PC-3 (cell line): ENCODE results near the gene ZNF334. TPM values are rescaled to one million over a fixed set of nuclear protein-coding genes. Genes with fewer than 3 reads are reported as not detected.

Experiments
- ATAC-seq: fragments of 200-7000 bp; cut with Tn5 transposase; 2 replicates; pipeline ENCODE4 v1.9.1; 2020; ENCODE audit warnings: mild to moderate bottlenecking, moderate library complexity
- BruUV-seq: library from RNA; stranded (reverse); fragments of 400-500 nt; replicated peaks from 2 replicates; lab custom pipeline; 2021; lab: Mats Ljungman, UMichigan
- CTCF ChIA-PET: fragments of 300-600 bp; sonication (Branson Sonifier 250); formaldehyde crosslinking; loops from one replicate; lab custom pipeline; 2022; ENCODE audit warnings: antibody characterized with exemption; lab: Charles Lee
- POLR2A ChIA-PET: fragments of 300-600 bp; sonication (Branson Sonifier 250); formaldehyde crosslinking; loops from one replicate; lab custom pipeline; 2022; ENCODE audit warnings: antibody characterized with exemption; ENCODE audit not compliant: unreplicated experiment; lab: Charles Lee
- DNase-seq: peaks from one replicate; pipeline ENCODE4 v3.0.0-alpha.2; 2015
- H2AFZ ChIP-seq: fragments of 300-600 bp; sonication (generic); 2 replicates; pipeline ENCODE4 v1.6.0; 2016; ENCODE audit warnings: antibody characterized with exemption, low read length
- H3F3A ChIP-seq: fragments of 300-600 bp; sonication (generic); one replicate; pipeline ENCODE4 v1.6.0; 2017; ENCODE audit warnings: antibody characterized with exemption, low read length, control low read depth, mild to moderate bottlenecking; ENCODE audit not compliant: unreplicated experiment
- H3K27ac ChIP-seq: fragments of 300-600 bp; sonication (generic); 2 replicates; pipeline ENCODE4 v1.5.1; 2016; ENCODE audit warnings: mild to moderate bottlenecking, low read length
- H3K27me3 ChIP-seq: fragments of 300-600 bp; sonication (generic); 2 replicates; pipeline ENCODE4 v1.6.1; 2016; ENCODE audit warnings: low read length, mixed read lengths
- H3K36me3 ChIP-seq: fragments of 300-600 bp; sonication (generic); 2 replicates; pipeline ENCODE4 v1.6.1; 2016; ENCODE audit warnings: low read depth, mixed run types, low read length, mixed read lengths
- H3K4me1 ChIP-seq: fragments of 300-600 bp; sonication (generic); 2 replicates; pipeline ENCODE4 v1.5.1; 2016; ENCODE audit warnings: low read length; ENCODE audit not compliant: insufficient read depth
- H3K4me2 ChIP-seq: fragments of 300-600 bp; sonication (generic); 2 replicates; pipeline ENCODE4 v1.6.0; 2016; ENCODE audit warnings: low read length
- H3K4me3 ChIP-seq: fragments of 300-600 bp; sonication (generic); 2 replicates; pipeline ENCODE4 v1.5.1; 2016; ENCODE audit warnings: mild to moderate bottlenecking, low read length, mixed read lengths
- H3K79me2 ChIP-seq: fragments of 300-600 bp; sonication (generic); 2 replicates; pipeline ENCODE4 v1.6.1; 2017; ENCODE audit warnings: low read length, mixed read lengths
- H3K9ac ChIP-seq: fragments of 300-600 bp; sonication (generic); 2 replicates; pipeline ENCODE4 v1.6.0; 2016; ENCODE audit warnings: mild to moderate bottlenecking, low read length
- H3K9me2 ChIP-seq: fragments of 300-600 bp; sonication (generic); replicated peaks from 2 replicates; pipeline ENCODE4 v1.6.1; 2016; ENCODE audit warnings: mixed run types, low read length, mixed read lengths
- H3K9me3 ChIP-seq: fragments of 300-600 bp; sonication (generic); 2 replicates; pipeline ENCODE4 v1.6.1; 2016; ENCODE audit warnings: low read length, mixed read lengths
- H4K20me1 ChIP-seq: fragments of 300-600 bp; sonication (generic); 2 replicates; pipeline ENCODE4 v1.6.1; 2016; ENCODE audit warnings: low read length, mixed read lengths
- EZH2 ChIP-seq: fragments of 300-600 bp; sonication (generic); IDR thresholded peaks from one replicate; pipeline ENCODE4 v1.6.1; 2017; ENCODE audit warnings: antibody characterized with exemption, mild to moderate bottlenecking, low read length; ENCODE audit not compliant: unreplicated experiment
- EZH2phosphoT487 ChIP-seq: fragments of 300-600 bp; sonication (generic); IDR thresholded peaks from 2 replicates; pipeline ENCODE4 v1.6.1; 2018; ENCODE audit warnings: mild to moderate bottlenecking, antibody characterized with exemption, low read length, borderline replicate concordance
- intact Hi-C: fragments of 100-400 bp; cut with micrococcal nuclease; formaldehyde crosslinking; loops from 2 replicates; pipeline ENCODE4 v1.9.0; 2023
- total RNA-seq: library from RNA; depleted of rRNA; stranded (reverse); fragments of >200 nt; gene quantifications from 2 replicates; pipeline ENCODE4 v1.2.3, GENCODE V29; 2014
- TF ChIP-seq, protein P1 (sequence below): fragments of 300-600 bp; sonication (generic); conservative IDR thresholded peaks from 2 replicates; pipeline ENCODE4 v1.5.1; 2017; ENCODE audit warnings: antibody characterized with exemption, low read depth, mild to moderate bottlenecking, low read length

ZNF334 gene
- total RNA-seq, 1 experiment from 2014 or later = 0.58 TPM

- H3F3A ChIP-seq = no peaks in the 10 kb centered on the region
- no peaks in the 10 kb centered on the region for H3K36me3 ChIP-seq
- H3K4me2 ChIP-seq = no peak overlapping the region
- no peak overlapping the region for H3K27ac ChIP-seq
- ChIA-PET POLR2A (interaction anchor here (0.5 kb wide), 1 partner anchor 133 kb away, joined by 3 read pairs; no protein-coding TSS in a partner anchor), CTCF (no interaction called here)
- no peaks in the 10 kb centered on the region for H3K9me2 ChIP-seq
- no peak overlapping the region for H3K9ac ChIP-seq
- H3K79me2 ChIP-seq = no peaks in the 10 kb centered on the region
- no TSS peak for BruUV-seq
- ATAC-seq (no peak), DNase-seq (no peak)
- H3K4me3 ChIP-seq = no peak overlapping the region
- TF ChIP-seq EZH2phosphoT487 (no peak), EZH2 (no peak)
- TF ChIP-seq, protein P1, sequence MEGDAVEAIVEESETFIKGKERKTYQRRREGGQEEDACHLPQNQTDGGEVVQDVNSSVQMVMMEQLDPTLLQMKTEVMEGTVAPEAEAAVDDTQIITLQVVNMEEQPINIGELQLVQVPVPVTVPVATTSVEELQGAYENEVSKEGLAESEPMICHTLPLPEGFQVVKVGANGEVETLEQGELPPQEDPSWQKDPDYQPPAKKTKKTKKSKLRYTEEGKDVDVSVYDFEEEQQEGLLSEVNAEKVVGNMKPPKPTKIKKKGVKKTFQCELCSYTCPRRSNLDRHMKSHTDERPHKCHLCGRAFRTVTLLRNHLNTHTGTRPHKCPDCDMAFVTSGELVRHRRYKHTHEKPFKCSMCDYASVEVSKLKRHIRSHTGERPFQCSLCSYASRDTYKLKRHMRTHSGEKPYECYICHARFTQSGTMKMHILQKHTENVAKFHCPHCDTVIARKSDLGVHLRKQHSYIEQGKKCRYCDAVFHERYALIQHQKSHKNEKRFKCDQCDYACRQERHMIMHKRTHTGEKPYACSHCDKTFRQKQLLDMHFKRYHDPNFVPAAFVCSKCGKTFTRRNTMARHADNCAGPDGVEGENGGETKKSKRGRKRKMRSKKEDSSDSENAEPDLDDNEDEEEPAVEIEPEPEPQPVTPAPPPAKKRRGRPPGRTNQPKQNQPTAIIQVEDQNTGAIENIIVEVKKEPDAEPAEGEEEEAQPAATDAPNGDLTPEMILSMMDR = no peak
- no peak overlapping the region for H2AFZ ChIP-seq
- H3K4me1 ChIP-seq = peaks cover 18% of the 10 kb centered on the region
- no peaks in the 10 kb centered on the region for H4K20me1 ChIP-seq
- H3K9me3 ChIP-seq = no peaks in the 10 kb centered on the region
- H3K27me3 ChIP-seq = 0 out of 2 replicates have a peak, but pooled peaks cover 2% of the 10 kb centered on the region
- intact Hi-C loops = no loop called here
Measured at GRCh38 chr20:46554828-46555227, 41.5 kb upstream of the ZNF334 start.

DNA sequence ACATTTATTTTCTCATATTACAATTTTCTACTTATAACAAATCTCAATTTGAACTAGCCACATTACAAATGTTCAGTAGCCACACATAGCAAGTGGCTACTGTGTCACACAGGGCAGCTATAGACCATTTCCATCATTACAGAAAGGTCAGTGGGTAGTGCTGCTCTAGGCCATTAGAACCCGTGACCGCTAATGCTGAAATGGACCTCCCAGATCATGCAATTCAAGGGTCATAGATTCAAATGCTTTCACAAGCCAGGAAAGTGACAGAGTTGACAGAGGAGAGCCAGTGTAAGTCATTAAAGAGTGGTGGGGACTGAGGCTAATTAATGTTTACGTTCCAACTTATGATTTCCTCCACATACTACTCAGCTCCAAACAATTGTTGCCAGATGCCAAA is 40.6 kb upstream of the ZNF334 start:
- DNase-seq = no peak
- intact Hi-C loops = no loop called here
- H3F3A ChIP-seq = no peaks in the 10 kb centered on the region

More for the DNA sequence above, 40.6 kb upstream of the ZNF334 start:
- BruUV-seq = no TSS peak
- H3K9me3 ChIP-seq = no peaks in the 10 kb centered on the region
- no peak overlapping the region for H2AFZ ChIP-seq
- H3K36me3 ChIP-seq = no peaks in the 10 kb centered on the region
- no peak overlapping the region for H3K27ac ChIP-seq
- POLR2A ChIA-PET = interaction anchor here (0.5 kb wide), 1 partner anchor 134 kb away, joined by 3 read pairs; no protein-coding TSS in a partner anchor
- H3K9me2 ChIP-seq = no peaks in the 10 kb centered on the region
- peaks cover 15% of the 10 kb centered on the region for H3K4me1 ChIP-seq
- H3K4me2 ChIP-seq = no peak overlapping the region
- peaks cover 4% of the 10 kb centered on the region; the same call in 1 of the 2 replicates for H3K27me3 ChIP-seq
- no peak for TF ChIP-seq EZH2
- no peak for TF ChIP-seq EZH2phosphoT487
- TF ChIP-seq, protein P1 = no peak
- no peak overlapping the region for H3K4me3 ChIP-seq
- CTCF ChIA-PET = interaction anchor here (0.6 kb wide), 1 partner anchor 123 kb away, joined by 3 read pairs; no protein-coding TSS in a partner anchor
- H3K79me2 ChIP-seq = no peaks in the 10 kb centered on the region
- H4K20me1 ChIP-seq = no peaks in the 10 kb centered on the region
- no peak overlapping the region for H3K9ac ChIP-seq
- ATAC-seq = no peak
